GM21390 (cell line): Measurements from ENCODE around the gene RSPH10B.
"Not testable (repeated sequence)": the region's sequence is repeated elsewhere in the genome, so short reads cannot be mapped to it uniquely, and the experiment has no call there.

ENCODE experiments used
- ATAC-seq: cut with Tn5 transposase; IDR thresholded peaks from one replicate; pipeline ENCODE4 v1.9.1; 2021; ENCODE audit not compliant: unreplicated experiment

RSPH10B gene

DNA sequence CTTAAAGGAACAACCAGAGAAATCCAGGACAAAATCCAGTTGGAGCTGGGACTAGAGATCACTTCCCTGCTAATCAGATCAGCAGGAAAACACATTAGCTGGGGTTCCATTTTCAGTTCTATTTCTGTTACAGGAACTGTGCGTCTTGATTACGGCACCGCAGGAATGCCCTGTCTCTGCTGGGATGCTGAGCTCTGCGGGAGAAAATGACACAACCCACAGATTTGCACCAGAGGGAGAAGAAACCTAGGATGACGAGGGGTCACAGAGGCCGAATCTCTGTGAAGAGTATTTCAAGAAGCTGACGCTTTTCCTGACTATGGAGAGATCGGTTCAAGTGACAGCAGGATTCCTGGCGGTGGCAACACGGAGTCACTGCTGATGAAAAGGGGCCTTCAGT lies 40.2 kb downstream of the RSPH10B start:
- ATAC-seq = not testable (repeated sequence)

DNA sequence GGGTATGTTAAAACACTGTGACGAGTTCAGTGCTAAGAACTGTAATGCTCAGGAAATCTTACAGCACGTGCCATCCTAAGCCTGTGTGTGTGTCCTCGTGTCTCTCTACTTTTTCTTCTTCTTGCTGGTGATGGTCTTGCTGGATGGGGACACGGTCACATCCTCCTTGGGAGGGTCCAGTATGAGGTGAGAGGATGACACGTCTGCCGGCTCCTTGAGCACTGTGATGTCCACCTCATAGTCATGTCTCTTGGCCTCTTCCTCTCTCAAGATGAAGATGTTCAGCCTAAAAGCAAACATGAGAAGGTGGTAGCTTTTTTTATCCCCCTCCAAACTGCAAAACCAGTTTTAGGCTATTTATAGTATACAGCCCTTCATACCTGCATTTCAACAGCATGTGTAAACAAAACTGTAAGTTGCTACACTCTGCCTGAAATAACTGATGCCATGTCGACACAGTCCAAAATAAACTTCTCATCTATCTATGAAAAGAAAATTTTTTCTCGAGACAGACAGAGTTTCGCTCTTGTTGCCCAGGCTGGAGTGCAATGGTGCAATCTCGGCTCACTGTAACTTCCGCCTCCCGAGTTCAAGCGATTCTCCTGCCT lies 44.1 kb downstream of the RSPH10B start:
- ATAC-seq = not testable (repeated sequence)

DNA sequence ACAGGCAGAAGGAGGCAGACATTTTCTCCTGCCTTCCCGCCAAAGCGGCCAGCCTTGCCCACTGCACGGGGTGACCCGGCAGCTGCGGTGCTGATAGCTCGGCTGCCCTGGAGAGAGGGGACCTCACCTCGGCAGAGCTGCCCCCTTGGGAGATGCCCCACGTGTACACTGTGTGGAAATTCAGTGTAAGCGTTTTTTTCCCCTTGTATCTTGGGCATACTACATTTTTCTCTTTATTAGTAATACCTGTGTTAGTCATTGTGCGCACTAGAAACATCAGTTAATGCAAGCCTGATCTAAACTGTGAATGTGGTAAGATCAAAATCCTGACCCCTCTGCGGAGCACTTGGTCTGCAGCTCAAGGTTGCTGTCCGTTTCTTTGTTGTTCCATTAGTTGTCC lies 45.9 kb downstream of the RSPH10B start:
- not testable (repeated sequence) for ATAC-seq

DNA sequence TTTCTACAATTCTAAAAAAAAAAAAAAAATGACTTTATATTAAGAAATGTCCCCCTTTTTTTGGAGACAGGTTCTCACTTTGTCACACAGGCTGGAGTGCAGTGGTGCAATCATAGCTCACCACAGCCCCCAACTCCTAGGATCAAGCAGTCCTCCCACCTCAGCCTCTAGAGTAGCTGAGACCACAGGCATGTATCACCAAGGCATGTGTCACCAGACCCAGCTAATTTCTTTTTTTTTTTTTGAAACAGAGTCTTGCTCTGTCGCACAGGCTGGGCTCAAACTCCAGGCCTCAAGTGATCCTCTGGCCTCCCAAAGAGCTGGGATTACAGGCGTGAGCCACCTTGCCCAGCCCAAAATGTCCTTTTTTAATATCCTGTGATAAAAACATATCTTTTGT lies 46.3 kb downstream of the RSPH10B start:
- not testable (repeated sequence) for ATAC-seq

DNA sequence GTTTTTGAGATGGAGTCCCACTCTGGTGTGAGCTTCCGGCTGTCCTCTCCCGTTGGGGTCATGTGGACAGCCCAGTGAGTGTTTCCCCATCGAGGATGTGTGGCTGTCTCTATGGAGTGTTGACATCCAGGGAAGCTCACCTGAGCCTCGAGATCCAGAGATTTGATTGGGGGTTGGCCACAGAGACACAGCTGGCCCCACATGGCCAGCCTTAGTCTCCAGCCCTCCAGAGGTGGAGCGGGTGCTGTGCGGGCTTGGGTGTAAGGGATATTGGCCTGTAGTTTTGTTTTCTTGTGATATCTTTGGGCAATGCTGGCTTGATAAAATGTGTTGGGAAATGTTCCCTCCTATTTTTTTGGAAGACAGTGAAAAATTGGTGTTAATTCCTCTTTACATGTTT lies 54.0 kb downstream of the RSPH10B start:
- ATAC-seq = not testable (repeated sequence)

DNA sequence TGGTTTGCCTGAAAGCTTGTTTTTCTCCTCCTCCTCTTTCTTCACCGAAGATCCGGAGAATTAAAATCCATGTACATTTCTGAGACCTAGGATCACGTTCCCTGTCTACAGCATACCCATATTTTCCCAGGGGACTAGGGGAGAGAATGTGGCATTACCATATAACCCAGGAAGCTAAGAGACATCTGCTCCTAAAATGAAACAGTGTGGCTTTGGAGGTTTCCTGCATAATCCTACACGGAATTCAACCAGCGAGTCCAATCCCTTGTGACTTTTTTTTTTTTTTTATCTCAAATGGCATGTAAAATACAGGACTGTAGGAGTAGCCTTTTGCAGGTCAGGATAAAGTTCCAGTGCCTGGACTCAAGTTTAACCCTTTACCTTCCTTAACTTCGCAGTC lies 61.7 kb downstream of the RSPH10B start:
- not testable (repeated sequence) for ATAC-seq

DNA sequence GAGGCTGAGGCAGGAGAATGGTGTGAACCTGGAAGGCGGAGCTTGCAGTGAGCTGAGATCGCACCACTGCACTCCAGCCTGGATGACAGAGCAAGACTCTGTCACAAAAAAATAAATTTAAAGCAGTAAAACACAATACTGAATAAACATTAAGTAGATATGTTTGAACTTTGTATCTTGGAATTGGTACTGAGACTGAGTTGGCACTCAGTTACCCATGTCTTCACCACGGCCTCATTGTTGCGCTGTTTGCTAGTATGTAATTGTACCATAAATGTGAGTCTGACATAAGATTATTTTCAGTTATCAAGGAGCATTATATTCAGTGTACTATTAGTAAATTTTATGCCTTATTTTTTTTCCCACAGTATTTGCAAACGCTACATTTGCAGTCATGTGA lies 65.8 kb downstream of the RSPH10B start:
- ATAC-seq = not testable (repeated sequence)

DNA sequence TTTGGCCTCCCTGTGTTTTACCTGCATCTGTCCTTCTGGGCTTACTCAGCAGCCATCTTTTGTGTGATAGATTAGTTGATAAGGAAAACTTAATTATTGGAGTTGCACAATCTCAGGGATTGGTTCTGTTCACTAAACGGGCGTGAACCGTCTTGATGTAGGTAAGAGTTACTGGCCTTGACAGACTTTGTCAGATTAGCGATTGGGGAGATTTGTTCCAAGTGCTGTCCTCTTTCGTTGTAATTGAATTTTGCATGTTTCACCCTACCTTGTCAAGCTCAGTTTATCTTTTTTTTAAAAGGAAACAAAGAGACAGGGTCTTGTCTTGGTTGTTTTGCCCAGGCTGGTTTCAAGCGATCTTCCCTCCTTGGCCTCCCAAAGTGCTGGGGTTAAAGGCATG lies 67.5 kb downstream of the RSPH10B start:
- ATAC-seq = not testable (repeated sequence)

DNA sequence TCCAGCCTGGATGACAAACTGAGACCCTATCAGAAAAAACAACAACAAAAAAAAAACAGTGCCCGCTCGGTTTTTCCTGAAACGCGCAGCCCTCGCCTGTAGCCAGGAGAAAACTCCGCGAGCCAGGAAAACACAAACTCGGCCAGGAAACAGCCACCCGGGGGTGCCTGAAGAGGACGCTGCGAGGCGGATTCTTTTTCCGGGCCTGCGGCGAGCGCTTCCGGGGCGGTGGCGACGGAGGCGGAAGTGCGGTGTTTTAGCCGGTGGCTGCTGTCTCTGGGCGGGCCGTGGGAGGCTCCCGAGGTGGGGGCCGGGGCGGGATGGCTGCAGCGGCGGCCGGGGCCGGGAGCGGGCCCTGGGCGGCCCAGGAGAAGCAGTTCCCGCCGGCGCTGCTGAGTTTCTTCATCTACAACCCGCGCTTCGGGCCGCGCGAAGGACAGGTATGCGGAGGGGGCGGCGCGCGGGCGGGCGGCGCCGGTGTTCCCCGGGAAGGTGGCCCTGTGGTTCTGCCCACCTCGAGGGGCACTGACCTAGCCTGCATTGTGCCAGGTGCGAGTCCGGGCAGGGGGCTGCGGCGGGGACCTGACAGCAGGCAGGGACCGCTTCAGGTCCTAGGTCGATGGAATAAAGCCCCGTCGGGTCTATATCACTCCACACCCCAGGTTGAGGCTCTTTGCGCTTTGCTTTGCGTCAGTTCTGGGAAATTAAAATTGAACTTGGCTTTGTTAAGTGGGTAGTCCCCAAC lies 71.8 kb downstream of the RSPH10B start, which contains the start of gene CCZ1:
CCZ1 (plus strand) TSS at position 254 of the 745 bp plus-strand sequence; CDS start at position 321, 67 bp downstream.
- peak; percentile 91 for ATAC-seq

DNA sequence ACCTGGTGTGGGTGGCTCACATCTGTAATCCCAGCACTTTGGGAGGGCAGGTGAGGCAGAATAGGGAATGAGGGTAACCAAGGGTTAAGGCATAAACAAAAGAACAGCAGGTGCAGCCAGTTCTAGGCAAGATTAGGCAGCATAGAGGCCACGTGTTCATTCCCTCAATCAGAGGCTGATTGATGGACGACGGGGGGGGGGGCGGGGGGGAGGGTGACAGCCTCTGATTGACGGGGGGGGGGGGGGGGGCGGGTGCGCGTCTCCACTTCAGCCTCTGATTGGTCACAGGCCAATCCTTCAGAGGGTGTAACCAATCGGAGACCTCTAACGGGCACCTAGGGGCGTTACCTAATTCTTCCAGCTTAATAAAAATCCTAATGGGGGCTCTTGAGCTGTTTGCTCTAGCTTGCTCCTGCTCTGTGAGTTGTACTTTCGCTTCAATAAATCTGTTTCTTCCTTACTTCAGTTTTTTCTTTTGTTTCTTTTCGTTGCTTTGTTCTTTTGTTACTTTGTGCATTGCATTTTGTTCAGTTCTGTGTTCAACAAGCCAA lies 73.0 kb downstream of the RSPH10B start:
- not testable (repeated sequence) for ATAC-seq

DNA sequence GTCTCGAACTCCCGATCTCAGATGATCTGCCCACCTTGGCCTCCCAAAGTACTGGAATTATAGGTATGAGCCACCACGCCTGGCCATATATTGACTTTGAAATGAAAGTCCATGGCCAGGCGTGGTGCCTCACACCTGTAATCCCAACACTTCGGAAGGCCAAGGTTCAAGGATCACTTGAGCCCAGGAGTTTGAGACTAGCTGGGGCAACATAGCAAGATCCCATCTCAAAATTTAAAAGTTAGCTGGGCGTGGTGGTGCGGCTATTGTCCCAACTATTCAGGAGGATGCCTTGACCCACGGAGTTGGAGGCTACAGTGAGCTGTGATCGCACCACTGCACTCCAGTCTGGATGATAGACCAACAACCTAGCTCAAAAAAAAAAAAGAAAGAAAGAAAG lies 78.0 kb downstream of the RSPH10B start:
- no peak for ATAC-seq

DNA sequence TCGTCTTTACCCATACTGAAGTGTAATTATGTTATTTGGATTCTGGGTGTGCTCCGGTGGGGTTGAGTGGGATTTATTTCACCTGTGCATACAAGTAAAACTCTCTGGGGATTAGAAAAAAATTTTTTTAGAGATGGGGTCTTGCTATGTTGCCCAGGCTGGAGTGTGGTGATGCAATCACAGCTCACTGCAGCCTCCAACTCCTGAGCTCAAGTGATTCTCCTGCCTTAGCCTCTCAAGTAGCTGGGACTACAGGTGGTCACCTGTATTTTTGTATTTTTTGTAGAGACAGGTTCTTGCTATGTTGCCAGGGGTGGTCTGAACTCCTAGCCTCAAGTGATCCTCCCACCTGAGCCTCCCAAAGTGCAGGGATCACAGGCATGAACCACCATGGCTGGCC lies 80.2 kb downstream of the RSPH10B start:
- not testable (repeated sequence) for ATAC-seq

DNA sequence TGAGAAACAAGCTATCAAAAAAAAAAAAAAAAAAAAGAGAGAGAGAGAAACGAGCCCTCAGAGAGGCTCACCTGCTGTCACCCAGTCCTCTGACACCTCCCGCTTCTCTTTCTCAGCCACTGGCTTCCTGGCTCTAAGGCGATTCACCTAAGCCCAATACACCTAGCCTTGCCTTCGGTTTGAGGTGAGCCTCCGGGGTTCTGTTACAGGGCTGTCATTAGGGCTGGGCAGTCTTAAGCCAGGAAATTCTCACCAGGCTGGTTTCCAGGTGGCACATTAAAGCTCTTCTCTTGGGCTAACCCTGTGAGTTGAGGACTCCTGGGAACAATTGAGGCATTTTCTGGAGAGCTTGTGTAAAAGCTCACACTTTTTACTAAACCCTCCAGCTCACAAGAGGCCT lies 82.5 kb downstream of the RSPH10B start:
- ATAC-seq = not testable (repeated sequence)

DNA sequence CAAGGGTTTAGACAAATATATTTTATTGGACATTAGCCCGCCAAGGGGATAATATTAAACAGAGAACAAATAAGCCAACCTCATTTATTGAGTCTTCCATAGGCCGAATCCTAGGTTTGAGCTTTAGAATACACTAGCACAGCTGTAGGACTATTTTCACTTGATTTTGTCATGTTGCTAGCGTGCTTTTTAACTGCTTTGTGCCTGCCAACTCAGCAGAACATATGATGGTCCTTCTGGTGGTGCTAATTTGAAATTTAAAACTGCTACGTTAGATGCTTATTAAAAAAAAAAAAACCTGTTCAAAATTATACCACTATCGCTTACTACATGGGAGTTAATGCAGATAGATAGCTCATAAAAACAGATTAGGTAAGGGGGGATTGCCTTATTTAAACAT lies 86.1 kb downstream of the RSPH10B start:
- not testable (repeated sequence) for ATAC-seq

DNA sequence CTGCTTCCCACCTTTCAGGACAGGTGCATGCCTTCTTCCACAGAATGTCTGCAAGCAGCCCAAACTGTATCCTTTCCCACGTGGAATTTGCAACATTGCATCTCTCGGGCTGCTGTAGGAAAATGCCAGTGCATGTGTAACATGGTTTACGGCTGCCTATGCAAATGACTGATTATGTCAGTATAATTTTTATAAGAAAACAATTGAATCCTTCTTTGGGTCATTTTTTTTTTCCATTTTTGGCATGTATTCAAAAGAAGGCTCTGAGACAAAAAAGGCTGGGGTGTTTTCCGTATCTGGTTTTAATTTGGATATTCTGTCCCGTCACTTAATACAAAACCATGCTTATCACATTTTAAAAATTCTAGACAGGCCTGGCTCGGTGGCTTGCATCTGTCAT lies 90.4 kb downstream of the RSPH10B start:
- ATAC-seq = not testable (repeated sequence)

DNA sequence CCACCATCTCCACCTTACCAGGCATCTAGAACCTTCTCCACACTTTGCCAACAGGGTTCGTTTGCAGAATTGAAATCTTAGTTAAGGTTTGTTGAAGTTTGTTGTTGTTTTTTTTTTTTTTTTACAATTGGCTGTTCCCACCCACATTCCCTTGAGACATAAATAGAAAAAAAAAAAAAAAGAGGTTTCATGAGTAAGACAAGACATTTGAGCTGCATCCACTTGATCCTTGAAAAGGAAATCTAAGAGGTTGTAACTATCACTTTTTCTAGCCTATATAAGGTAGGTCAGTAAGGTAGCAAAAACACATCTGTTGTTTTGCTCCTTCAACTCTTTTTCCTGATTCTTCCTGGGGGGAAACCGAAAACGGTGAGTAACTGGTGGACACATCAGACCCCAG lies 90.9 kb downstream of the RSPH10B start:
- ATAC-seq = not testable (repeated sequence)
